ENCODE results near the gene ARHGAP4.

ARHGAP4 gene

GRCh38 chrX:153961292-153961691, 35.2 kb upstream of the ARHGAP4 start:
- DNase-seq = no peak

- no peak for DNase-seq
Observed at GRCh38 chrX:153960786-153961185, 34.7 kb upstream of the ARHGAP4 start.

GRCh38 chrX:153960077-153960476, 34.0 kb upstream of the ARHGAP4 start:
- no peak for DNase-seq

- DNase-seq = no peak
Observed at GRCh38 chrX:153959649-153960048, 33.6 kb upstream of the ARHGAP4 start.

GRCh38 chrX:153958605-153959004, 32.5 kb upstream of the ARHGAP4 start:
- DNase-seq = no peak

- DNase-seq = no peak
Observed at GRCh38 chrX:153957224-153957623, 31.2 kb upstream of the ARHGAP4 start.

GRCh38 chrX:153956044-153956907, 30.2 kb upstream of the ARHGAP4 start:
- DNase-seq = no peak

- no peak for DNase-seq
Observed at GRCh38 chrX:153955228-153955732, 29.2 kb upstream of the ARHGAP4 start.

- no peak for DNase-seq
Observed at GRCh38 chrX:153954558-153955227, 28.6 kb upstream of the ARHGAP4 start.

GRCh38 chrX:153953892-153954557, 28.0 kb upstream of the ARHGAP4 start:
- no peak for DNase-seq

- DNase-seq = peak; percentile 74
Observed at GRCh38 chrX:153953342-153953830, 27.3 kb upstream of the ARHGAP4 start.

- DNase-seq = no peak
Observed at GRCh38 chrX:153952373-153953026, 26.4 kb upstream of the ARHGAP4 start.

GRCh38 chrX:153951683-153952372, 25.8 kb upstream of the ARHGAP4 start:
- no peak for DNase-seq

- no peak for DNase-seq
Observed at GRCh38 chrX:153950127-153950526, 24.1 kb upstream of the ARHGAP4 start.

- DNase-seq = no peak
Observed at GRCh38 chrX:153948847-153949805, 23.1 kb upstream of the ARHGAP4 start.

GRCh38 chrX:153948002-153948466, 22.0 kb upstream of the ARHGAP4 start:
- DNase-seq = no peak

GRCh38 chrX:153947009-153947769, 21.1 kb upstream of the ARHGAP4 start:
- DNase-seq = peak; percentile 77

- no peak for DNase-seq
Observed at GRCh38 chrX:153945956-153946943, 20.2 kb upstream of the ARHGAP4 start.

- DNase-seq = no peak
Observed at GRCh38 chrX:153944800-153945150, 18.7 kb upstream of the ARHGAP4 start.
